BJ (cell line): ENCODE data around the gene MCM6. TPM values are rescaled to one million over a fixed set of nuclear protein-coding genes. Genes with fewer than 3 reads are reported as not detected.
"Not testable (repeated sequence)": the region's sequence is repeated elsewhere in the genome, so short reads cannot be mapped to it uniquely, and the experiment has no call there.

Source experiments
- CTCF ChIA-PET: fragments of 350-600 bp; formaldehyde crosslinking; extraction: SDS; loops from one replicate; lab custom pipeline; 2021; ENCODE audit warnings: antibody characterized with exemption, inconsistent platforms; lab: Yijun Ruan, JAX
- POLR2A ChIA-PET: fragments of 300-600 bp; sonication (Branson Sonifier 250); formaldehyde crosslinking; extraction: SDS; loops from one replicate; lab custom pipeline; 2021; ENCODE audit warnings: antibody characterized with exemption; lab: Charles Lee
- DNase-seq: peaks from one replicate; pipeline ENCODE4 v3.0.0-alpha.2; 2011; ENCODE audit warnings: low read depth
- H3K27me3 ChIP-seq: 2 replicates; pipeline ENCODE4 v1.6.0; 2011; ENCODE audit warnings: low read length; ENCODE audit not compliant: control insufficient read depth, insufficient read depth
- H3K36me3 ChIP-seq: 2 replicates; pipeline ENCODE4 v1.5.1; 2011; ENCODE audit warnings: low read length; ENCODE audit not compliant: control insufficient read depth, insufficient read depth
- H3K4me3 ChIP-seq: 2 replicates; pipeline ENCODE4 v1.5.1; 2011; ENCODE audit warnings: low read depth, mild to moderate bottlenecking, control low read depth, low read length
- CTCF ChIP-seq: IDR thresholded peaks from 2 replicates; pipeline ENCODE4 v1.5.1; 2011; ENCODE audit warnings: low read depth, mild to moderate bottlenecking, control low read depth, inconsistent platforms, low read length, moderate library complexity; ENCODE audit not compliant: insufficient read depth
- polyA plus RNA-seq: library from polyadenylated mRNA; depleted of rRNA; stranded (reverse); fragments of >200 nt; gene quantifications from 2 replicates; pipeline ENCODE4 v1.2.3, GENCODE V29; 2011

The MCM6 gene
- polyA plus RNA-seq, 1 experiment = 15.7 TPM

- H3K36me3 ChIP-seq = no peaks in the 10 kb centered on the region
- TF ChIP-seq CTCF = no peak
- no peak overlapping the region for H3K4me3 ChIP-seq
- CTCF ChIA-PET = interaction anchor here (1.2 kb wide), 1 partner anchor 20 kb away, joined by 3 read pairs; no protein-coding TSS in a partner anchor
- DNase-seq = no peak
- POLR2A ChIA-PET = no interaction called here
- no peaks in the 10 kb centered on the region for H3K27me3 ChIP-seq
Observed at GRCh38 chr2:135817951-135818350, 58.3 kb downstream of the MCM6 start.

GRCh38 chr2:135817466-135817865 is 58.8 kb downstream of the MCM6 start:
- no peak overlapping the region for H3K4me3 ChIP-seq
- ChIA-PET POLR2A (no interaction called here), CTCF (interaction anchor here (1.4 to 4.6 kb wide), 2 partner anchors 10 to 20 kb away, joined by 4 to 17 read pairs; no protein-coding TSS in a partner anchor)
- no peaks in the 10 kb centered on the region for H3K36me3 ChIP-seq
- TF ChIP-seq CTCF = no peak
- DNase-seq = no peak
- no peaks in the 10 kb centered on the region for H3K27me3 ChIP-seq

- H3K4me3 ChIP-seq = no peak overlapping the region
- TF ChIP-seq CTCF = no peak
- ChIA-PET CTCF (interaction anchor here (4.6 kb wide), 1 partner anchor 18 kb away, joined by 17 read pairs; no protein-coding TSS in a partner anchor), POLR2A (no interaction called here)
- no peak for DNase-seq
- H3K27me3 ChIP-seq = no peaks in the 10 kb centered on the region
- no peaks in the 10 kb centered on the region for H3K36me3 ChIP-seq
Observed at GRCh38 chr2:135815269-135815668, 61.0 kb downstream of the MCM6 start.

- CTCF ChIA-PET = interaction anchor here (4.6 kb wide), 1 partner anchor 16 kb away, joined by 17 read pairs; no protein-coding TSS in a partner anchor
- no peak for TF ChIP-seq CTCF
Observed at GRCh38 chr2:135812907-135813511, 63.2 kb downstream of the MCM6 start.

GRCh38 chr2:135807874-135808273 is 68.4 kb downstream of the MCM6 start:
- POLR2A ChIA-PET = not testable (repeated sequence)
- CTCF ChIA-PET = interaction anchor here (1.4 to 5.0 kb wide), 2 partner anchors 9 to 10 kb away, joined by 4 to 44 read pairs; no protein-coding TSS in a partner anchor

More at GRCh38 chr2:135812907-135813511, 63.2 kb downstream of the MCM6 start:
- no peak for DNase-seq
- Histone ChIP-seq H3K4me3 (no peak overlapping the region), H3K27me3 (no peaks in the 10 kb centered on the region), H3K36me3 (no peaks in the 10 kb centered on the region)
- POLR2A ChIA-PET = no interaction called here

GRCh38 chr2:135803278-135803677 is 73.0 kb downstream of the MCM6 start:
- ChIA-PET POLR2A (no interaction called here), CTCF (no interaction called here)
- H3K27me3 ChIP-seq = no peaks in the 10 kb centered on the region; the same call in 1 of the 2 replicates
- H3K36me3 ChIP-seq = no peaks in the 10 kb centered on the region
- no peak for DNase-seq
- H3K4me3 ChIP-seq = no peak overlapping the region
- no peak for TF ChIP-seq CTCF

More at GRCh38 chr2:135807874-135808273, 68.4 kb downstream of the MCM6 start:
- H3K27me3 ChIP-seq, H3K4me3 ChIP-seq, H3K36me3 ChIP-seq, DNase-seq: not testable (repeated sequence)
